Hepatic stellate cell (primary cell): ENCODE measurements around the gene C20orf202.

Experiments
- DNase-seq: peaks from one replicate; pipeline ENCODE4 v3.0.0; 2011; ENCODE audit warnings: low spot score

Gene C20orf202

GRCh38 chr20:1202762-1203504 lies at the start of gene C20orf202:
TSS of gene C20orf202 (plus strand) at chr20:1203454. CDS start at chr20:1203586, 132 bp downstream.
- DNase-seq = no peak

GRCh38 chr20:1154226-1154625 lies 49.0 kb upstream of the C20orf202 start:
- DNase-seq = no peak

DNA sequence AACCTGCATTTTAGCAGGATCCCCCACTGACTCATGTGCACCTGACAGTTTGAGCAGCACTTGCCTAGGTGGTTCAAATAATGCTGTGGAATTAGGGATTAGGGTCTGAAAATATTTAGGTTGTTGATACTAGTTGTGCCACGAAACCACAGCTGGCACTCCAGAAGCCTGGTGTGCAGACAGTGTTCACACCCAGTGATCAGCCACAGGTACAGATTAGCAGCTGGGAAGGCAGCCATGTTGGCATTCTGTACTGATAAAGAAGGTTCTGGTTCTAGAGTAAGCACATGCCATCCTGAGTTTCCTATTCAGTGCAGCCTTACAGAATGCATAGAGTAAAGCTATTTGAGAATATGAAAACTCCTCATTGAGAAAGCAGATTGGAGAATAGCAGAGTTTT lies 48.6 kb upstream of the C20orf202 start:
- no peak for DNase-seq

- no peak for DNase-seq
Measured at GRCh38 chr20:1155342-1155741, 47.9 kb upstream of the C20orf202 start.

DNA sequence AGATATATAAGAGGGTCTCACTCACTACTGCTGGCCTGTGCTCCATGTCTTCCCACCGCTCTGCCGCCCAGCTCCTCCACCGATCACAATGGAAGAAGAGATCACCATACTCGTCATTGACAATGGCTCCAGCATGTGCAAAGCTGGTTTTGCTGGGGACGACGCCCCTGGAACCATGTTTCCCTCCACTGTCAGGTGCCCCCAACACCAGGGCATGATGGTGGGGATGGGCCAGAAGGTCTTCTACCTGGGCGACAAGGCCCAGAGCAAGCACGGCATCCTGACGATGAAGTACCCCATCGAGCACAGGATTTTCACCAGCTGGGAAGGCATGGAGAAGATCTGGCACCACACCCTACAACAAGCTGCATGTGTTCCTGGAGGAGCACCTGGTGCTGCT lies 42.8 kb upstream of the C20orf202 start:
- DNase-seq = no peak

DNA sequence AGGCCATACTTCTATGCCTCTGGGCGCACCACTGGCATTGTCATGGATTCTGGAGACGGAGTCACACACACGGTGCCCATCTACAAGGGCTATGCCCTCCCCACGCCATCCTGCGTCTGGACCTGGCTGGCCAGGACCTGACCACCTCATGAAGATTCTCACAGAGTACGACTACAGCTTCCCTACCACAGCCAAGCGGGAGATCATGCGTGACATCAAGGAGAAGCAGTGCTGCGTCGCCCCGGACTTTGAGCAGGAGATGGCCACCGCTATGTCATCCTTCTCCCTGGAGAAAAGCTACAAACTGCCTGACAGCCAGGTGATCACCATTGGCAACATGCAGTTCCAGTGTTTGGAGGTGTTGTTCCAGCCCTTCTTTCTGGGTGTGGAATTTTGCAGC lies 42.3 kb upstream of the C20orf202 start:
- DNase-seq = no peak

DNA sequence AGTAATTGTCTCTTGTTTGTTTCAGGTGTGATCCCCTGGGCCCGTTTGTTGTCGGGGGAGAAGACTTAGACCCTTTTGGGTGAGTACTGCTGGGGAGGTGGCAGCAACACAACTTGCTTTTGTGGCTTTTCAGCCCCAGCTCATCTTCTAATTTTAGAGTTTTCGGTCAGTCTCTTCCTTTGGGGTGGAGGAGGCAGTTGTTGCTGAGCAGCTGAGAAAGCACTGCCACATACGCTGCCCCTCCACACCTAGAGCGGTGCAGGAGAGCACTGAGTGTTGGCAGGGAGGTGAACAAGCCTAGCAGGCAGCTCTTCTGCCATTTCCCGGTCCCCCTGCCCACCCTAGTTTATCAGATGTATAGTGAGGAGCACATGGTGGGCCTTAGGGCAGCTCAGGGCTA lies 40.1 kb upstream of the C20orf202 start:
- no peak for DNase-seq

GRCh38 chr20:1163653-1164052 lies 39.6 kb upstream of the C20orf202 start:
- no peak for DNase-seq

- DNase-seq = no peak
Measured at GRCh38 chr20:1164871-1165270, 38.4 kb upstream of the C20orf202 start.

GRCh38 chr20:1165521-1165920 lies 37.7 kb upstream of the C20orf202 start:
- no peak for DNase-seq

- no peak for DNase-seq
Measured at GRCh38 chr20:1165941-1166340, 37.3 kb upstream of the C20orf202 start.

GRCh38 chr20:1166948-1167720 lies 36.1 kb upstream of the C20orf202 start:
- no peak for DNase-seq

DNA sequence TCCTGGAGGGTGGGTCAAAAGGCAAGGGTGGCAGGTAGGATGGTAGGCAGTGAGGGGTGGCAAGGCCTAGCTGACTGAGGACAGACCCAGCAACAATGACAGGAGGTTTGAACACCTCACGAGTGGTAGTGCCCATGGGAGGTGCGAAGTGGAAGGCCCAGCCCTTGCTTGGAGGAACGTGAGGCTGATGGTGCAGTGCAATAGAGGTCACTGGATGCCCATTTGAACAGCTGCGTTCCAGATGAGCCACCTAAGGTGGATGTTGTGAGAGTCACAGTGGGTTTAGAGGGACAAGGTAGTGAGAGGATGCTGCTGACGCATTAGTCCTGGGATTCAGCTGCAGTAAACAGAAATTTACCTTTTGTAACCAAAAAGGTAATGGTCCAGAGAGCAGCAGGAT lies 34.0 kb upstream of the C20orf202 start:
- DNase-seq = no peak

DNA sequence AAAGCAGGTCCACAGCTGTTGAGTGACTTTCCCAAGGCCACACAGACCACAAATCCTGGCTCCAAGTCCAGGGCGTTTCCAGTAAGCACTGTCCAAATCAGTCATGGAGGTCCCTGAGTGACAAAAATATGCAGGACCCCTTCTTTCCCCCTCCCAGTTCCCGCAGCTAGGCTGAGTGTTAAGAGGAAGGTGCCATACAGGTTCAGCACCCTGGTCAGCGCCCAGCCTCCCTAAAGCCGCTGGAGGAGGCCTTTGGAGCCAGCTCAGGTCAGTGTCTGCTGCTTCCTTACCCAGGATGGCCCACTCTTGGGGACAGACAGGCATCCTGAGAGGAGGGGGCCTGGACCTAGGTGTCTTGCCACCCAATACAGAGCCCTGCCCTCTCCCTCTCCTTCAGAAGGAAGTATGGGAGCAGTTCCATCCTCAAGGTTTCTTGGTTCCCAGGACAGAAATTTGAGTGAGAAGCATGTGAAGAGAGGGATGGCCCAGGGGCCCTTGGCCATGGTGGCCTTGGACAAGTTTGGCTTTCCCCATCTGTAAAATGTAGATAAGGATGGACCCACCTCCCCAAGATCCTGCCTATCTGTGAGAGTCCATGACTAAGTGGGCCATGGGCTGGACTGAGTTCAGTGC lies 31.7 kb upstream of the C20orf202 start:
- DNase-seq = no peak

- no peak for DNase-seq
Measured at GRCh38 chr20:1173698-1174097, 29.6 kb upstream of the C20orf202 start.

GRCh38 chr20:1174787-1175186 lies 28.5 kb upstream of the C20orf202 start:
- DNase-seq = no peak

DNA sequence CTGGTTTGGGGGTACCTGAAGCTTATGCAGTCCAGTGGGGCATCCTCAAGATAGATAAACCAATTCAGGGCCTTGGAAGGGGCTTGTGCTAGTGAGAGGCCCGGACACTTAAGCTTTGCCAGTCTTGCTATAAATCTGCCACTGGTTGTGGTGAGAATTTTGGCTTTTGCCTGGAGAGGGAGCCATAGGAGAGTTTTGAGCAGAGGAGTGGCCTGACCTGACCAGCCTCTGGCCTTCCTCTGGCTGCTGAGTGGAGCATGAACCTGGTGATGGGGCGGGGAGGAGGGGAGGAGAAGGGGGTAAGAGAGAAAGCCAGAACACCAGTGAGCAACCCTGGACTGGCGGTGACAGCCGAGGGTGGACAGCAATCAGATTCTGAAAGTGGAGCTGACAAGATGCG lies 25.6 kb upstream of the C20orf202 start:
- DNase-seq = no peak

GRCh38 chr20:1178103-1178502 lies 25.2 kb upstream of the C20orf202 start:
- no peak for DNase-seq

DNA sequence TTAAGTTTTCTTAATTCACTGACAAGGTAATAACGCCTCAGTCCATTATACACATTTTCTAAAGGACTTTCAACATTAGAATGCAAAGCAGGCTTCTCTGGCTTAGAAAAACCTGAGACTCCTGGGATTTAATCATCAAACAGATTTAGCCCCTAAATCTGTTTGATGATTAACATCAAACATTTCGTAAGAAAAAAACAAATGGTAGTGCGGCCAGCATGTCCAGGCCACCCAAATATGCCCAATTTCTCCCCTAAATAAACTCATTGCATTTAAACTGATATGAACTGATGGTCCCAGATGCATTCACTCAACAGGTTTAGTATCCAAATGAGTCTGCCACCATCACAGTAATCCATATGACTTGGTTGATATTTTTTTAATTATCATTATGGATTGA lies 24.6 kb upstream of the C20orf202 start:
- DNase-seq = no peak

DNA sequence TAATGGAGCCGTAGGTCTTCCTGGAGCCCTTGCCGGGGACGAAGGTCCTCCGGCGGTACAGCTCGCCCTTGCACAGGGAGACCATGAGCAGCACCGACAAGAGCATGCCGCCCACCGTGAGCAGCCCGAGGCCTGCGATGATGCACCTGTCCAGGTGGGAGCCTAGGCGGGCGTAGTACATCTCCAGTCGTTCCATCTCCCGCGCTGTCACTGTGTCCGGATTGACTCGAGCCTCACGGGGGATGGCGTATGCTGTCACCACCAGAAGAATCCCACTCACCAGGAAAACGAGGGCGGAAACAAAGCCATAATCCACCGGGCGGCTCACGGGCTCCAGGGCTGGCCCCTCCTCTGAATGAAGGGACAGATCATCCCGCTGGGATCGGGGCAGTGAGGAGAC lies 22.3 kb upstream of the C20orf202 start:
- DNase-seq = no peak

GRCh38 chr20:1182106-1182505 lies 21.1 kb upstream of the C20orf202 start:
- no peak for DNase-seq

DNA sequence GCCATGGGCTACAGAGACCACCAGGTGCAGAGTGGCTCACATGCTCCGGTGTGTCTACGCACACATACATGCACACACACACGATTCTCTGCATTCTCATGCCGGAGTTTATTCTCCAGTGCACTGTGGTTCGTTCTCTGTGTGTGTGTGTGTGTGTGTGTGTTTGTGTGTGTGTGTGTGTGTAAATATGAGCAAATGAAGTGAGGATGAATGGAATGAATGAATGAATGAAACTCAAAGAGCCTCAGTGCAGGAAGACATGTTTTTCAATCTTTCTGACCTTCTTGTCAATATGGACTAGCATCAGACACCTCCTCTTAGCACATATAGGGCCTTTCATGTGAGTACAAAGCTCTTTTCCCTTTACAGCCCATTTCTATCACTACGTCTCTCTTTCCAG lies 20.1 kb upstream of the C20orf202 start:
- DNase-seq = no peak

DNA sequence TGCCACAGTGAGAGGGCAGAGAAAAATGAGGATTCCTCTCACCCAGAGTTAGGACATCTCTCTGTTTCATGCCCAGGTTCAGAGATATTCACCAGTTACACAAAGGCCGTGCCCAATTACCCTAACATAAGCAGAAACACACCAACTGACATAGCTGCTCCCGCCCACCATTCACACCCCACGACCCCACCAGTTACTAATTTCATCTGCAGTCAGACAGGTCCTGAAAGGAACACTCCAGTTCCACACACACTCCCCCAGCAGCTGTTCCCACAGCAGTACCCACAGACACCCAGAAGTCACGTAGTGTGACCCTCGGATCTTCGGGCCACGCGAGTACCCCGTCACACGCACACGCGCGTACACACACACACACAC lies 19.0 kb upstream of the C20orf202 start:
- DNase-seq = no peak
